Neural progenitor cell (in vitro differentiated cells): Measurements from ENCODE around the gene LAMA1.

Experiments
- EZH2phosphoT487 ChIP-seq: fragments of 200-600 bp; sonication (generic); IDR thresholded peaks from 2 replicates; pipeline ENCODE4 v1.6.1; 2017; ENCODE audit warnings: antibody characterized with exemption
- TF ChIP-seq, protein P1 (sequence below): fragments of 200-600 bp; sonication (generic); IDR thresholded peaks from 2 replicates; pipeline ENCODE4 v1.5.1; 2017; ENCODE audit warnings: antibody characterized with exemption, mild to moderate bottlenecking

DNA sequence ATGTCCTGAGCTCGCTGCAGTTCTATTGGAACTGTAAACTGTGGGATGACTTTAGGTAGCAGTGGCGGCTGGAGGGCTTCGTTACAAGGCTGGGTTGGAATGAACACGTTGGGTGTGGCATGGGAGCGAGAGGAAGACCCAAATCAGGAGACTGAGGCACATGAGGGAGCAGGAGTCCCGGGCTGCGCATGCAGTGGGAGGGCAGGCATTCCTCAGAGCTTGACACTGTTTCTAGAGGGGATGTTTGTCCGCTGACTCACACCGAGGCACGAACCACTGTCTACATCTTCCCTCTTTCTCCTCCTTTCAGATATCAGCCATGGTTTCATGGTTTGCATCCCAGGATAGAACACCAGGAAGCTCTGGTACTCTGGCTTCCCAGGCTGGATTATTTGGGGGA is 40.6 kb upstream of the LAMA1 start:
- TF ChIP-seq, protein P1, sequence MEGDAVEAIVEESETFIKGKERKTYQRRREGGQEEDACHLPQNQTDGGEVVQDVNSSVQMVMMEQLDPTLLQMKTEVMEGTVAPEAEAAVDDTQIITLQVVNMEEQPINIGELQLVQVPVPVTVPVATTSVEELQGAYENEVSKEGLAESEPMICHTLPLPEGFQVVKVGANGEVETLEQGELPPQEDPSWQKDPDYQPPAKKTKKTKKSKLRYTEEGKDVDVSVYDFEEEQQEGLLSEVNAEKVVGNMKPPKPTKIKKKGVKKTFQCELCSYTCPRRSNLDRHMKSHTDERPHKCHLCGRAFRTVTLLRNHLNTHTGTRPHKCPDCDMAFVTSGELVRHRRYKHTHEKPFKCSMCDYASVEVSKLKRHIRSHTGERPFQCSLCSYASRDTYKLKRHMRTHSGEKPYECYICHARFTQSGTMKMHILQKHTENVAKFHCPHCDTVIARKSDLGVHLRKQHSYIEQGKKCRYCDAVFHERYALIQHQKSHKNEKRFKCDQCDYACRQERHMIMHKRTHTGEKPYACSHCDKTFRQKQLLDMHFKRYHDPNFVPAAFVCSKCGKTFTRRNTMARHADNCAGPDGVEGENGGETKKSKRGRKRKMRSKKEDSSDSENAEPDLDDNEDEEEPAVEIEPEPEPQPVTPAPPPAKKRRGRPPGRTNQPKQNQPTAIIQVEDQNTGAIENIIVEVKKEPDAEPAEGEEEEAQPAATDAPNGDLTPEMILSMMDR, result no peak
- no peak for TF ChIP-seq EZH2phosphoT487
